ENCODE data around the gene LENG8. TPM values are rescaled to one million over a fixed set of nuclear protein-coding genes. Genes with fewer than 3 reads are reported as not detected.

The LENG8 gene
- total and polyA plus RNA-seq, 10 of the 15 experiments (the other 5 are each of a cell fraction or from before 2014, with no cell fraction given), result 2.3 to 145 (median 34.4) TPM

DNA sequence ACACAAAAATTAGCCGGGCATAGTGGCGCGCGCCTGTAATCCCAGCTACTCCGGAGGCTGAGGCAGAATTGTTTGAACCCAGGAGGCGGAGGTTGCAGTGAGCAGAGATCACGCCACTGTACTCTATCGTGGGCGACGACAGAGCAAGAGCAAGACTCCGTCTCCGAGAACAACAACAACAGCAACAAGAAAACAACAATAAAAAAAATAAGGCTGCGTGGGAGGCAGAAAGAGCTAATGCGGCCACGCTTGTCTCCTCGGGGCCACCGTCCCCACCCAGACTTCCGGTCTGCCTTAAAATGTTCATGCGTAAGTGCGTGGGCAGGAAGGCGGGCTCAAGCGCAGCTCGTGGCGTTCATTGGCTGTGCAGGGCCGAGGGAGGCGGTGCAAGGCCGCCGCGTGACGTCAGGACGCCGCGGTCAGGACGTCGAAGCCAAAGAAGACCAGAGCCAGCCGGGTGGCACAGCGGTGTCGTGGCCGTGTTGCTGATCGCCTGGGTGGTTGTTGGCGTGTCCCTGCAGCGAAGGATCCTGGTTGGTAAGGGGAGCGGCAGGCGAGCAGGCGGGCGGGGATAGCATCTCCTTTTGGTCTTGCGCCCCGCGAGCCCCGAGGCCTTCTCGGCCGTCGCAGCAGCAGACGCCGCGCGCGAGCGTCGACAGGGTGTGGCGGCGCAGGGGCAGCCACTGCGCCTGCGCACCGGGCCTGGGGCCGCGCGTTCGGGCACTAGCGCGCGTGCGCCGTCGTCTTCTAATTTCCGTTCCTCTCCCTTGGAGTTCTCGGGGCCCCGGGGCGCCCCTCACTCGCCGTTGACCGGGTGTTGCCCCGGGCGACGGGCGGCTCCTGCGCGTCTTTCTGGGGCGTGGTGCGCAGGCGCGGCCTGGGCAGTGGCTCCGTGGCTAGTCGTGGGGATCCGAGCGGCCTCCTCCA is at the start of gene LENG8 (continued):
- TF ChIP-seq, protein P1, sequence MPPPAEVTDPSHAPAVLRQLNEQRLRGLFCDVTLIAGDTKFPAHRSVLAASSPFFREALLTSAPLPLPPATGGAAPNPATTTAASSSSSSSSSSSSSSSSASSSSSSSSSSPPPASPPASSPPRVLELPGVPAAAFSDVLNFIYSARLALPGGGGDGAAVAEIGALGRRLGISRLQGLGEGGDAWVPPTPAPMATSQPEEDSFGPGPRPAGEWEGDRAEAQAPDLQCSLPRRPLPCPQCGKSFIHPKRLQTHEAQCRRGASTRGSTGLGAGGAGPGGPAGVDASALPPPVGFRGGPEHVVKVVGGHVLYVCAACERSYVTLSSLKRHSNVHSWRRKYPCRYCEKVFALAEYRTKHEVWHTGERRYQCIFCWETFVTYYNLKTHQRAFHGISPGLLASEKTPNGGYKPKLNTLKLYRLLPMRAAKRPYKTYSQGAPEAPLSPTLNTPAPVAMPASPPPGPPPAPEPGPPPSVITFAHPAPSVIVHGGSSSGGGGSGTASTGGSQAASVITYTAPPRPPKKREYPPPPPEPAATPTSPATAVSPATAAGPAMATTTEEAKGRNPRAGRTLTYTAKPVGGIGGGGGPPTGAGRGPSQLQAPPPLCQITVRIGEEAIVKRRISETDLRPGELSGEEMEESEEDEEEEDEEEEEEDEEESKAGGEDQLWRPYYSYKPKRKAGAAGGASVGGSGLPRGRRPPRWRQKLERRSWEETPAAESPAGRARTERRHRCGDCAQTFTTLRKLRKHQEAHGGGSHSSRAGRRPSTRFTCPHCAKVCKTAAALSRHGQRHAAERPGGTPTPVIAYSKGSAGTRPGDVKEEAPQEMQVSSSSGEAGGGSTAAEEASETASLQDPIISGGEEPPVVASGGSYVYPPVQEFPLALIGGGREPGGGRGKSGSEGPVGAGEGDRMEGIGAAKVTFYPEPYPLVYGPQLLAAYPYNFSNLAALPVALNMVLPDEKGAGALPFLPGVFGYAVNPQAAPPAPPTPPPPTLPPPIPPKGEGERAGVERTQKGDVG (CRISPR knock-in tag; IDR thresholded peaks at IDR 0.05), result 0 out of 2 replicates have a peak, but pooled peaks have one; percentile 39
- TF ChIP-seq GABPA (IDR thresholded peaks at IDR 0.05; ENCODE audit: low read depth) (peak; percentile 61; the same call in 1 of the 2 replicates), ZNF24 (IDR thresholded peaks at IDR 0.05) (no peak), RBBP5 (conservative IDR thresholded peaks at IDR 0.05) (no peak), IRF4 (IDR thresholded peaks at IDR 0.05; ENCODE audit: low read depth, low read length) (no peak), CREB1 (IDR thresholded peaks at IDR 0.05; ENCODE audit: low read depth) (peak; percentile 96), YBX1 (IDR thresholded peaks at IDR 0.05) (no peak)
- TF ChIP-seq, protein P2, sequence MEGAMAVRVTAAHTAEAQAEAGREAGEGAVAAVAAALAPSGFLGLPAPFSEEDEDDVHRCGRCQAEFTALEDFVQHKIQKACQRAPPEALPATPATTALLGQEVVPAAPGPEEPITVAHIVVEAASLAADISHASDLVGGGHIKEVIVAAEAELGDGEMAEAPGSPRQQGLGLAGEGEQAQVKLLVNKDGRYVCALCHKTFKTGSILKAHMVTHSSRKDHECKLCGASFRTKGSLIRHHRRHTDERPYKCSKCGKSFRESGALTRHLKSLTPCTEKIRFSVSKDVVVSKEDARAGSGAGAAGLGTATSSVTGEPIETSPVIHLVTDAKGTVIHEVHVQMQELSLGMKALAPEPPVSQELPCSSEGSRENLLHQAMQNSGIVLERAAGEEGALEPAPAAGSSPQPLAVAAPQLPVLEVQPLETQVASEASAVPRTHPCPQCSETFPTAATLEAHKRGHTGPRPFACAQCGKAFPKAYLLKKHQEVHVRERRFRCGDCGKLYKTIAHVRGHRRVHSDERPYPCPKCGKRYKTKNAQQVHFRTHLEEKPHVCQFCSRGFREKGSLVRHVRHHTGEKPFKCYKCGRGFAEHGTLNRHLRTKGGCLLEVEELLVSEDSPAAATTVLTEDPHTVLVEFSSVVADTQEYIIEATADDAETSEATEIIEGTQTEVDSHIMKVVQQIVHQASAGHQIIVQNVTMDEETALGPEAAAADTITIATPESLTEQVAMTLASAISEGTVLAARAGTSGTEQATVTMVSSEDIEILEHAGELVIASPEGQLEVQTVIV (IDR thresholded peaks at IDR 0.05; ENCODE audit: borderline replicate concordance, partially characterized antibody), result peak; percentile 63
- TF ChIP-seq, protein P3, sequence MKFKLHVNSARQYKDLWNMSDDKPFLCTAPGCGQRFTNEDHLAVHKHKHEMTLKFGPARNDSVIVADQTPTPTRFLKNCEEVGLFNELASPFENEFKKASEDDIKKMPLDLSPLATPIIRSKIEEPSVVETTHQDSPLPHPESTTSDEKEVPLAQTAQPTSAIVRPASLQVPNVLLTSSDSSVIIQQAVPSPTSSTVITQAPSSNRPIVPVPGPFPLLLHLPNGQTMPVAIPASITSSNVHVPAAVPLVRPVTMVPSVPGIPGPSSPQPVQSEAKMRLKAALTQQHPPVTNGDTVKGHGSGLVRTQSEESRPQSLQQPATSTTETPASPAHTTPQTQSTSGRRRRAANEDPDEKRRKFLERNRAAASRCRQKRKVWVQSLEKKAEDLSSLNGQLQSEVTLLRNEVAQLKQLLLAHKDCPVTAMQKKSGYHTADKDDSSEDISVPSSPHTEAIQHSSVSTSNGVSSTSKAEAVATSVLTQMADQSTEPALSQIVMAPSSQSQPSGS (IDR thresholded peaks at IDR 0.05; ENCODE audit: low read length), result no peak
- TF ChIP-seq, protein P4, sequence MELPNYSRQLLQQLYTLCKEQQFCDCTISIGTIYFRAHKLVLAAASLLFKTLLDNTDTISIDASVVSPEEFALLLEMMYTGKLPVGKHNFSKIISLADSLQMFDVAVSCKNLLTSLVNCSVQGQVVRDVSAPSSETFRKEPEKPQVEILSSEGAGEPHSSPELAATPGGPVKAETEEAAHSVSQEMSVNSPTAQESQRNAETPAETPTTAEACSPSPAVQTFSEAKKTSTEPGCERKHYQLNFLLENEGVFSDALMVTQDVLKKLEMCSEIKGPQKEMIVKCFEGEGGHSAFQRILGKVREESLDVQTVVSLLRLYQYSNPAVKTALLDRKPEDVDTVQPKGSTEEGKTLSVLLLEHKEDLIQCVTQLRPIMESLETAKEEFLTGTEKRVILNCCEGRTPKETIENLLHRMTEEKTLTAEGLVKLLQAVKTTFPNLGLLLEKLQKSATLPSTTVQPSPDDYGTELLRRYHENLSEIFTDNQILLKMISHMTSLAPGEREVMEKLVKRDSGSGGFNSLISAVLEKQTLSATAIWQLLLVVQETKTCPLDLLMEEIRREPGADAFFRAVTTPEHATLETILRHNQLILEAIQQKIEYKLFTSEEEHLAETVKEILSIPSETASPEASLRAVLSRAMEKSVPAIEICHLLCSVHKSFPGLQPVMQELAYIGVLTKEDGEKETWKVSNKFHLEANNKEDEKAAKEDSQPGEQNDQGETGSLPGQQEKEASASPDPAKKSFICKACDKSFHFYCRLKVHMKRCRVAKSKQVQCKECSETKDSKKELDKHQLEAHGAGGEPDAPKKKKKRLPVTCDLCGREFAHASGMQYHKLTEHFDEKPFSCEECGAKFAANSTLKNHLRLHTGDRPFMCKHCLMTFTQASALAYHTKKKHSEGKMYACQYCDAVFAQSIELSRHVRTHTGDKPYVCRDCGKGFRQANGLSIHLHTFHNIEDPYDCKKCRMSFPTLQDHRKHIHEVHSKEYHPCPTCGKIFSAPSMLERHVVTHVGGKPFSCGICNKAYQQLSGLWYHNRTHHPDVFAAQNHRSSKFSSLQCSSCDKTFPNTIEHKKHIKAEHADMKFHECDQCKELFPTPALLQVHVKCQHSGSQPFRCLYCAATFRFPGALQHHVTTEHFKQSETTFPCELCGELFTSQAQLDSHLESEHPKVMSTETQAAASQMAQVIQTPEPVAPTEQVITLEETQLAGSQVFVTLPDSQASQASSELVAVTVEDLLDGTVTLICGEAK (IDR thresholded peaks at IDR 0.05; ENCODE audit: borderline replicate concordance), result peak; percentile 58; the same call in 1 of the 2 replicates
- TF ChIP-seq, protein P5, sequence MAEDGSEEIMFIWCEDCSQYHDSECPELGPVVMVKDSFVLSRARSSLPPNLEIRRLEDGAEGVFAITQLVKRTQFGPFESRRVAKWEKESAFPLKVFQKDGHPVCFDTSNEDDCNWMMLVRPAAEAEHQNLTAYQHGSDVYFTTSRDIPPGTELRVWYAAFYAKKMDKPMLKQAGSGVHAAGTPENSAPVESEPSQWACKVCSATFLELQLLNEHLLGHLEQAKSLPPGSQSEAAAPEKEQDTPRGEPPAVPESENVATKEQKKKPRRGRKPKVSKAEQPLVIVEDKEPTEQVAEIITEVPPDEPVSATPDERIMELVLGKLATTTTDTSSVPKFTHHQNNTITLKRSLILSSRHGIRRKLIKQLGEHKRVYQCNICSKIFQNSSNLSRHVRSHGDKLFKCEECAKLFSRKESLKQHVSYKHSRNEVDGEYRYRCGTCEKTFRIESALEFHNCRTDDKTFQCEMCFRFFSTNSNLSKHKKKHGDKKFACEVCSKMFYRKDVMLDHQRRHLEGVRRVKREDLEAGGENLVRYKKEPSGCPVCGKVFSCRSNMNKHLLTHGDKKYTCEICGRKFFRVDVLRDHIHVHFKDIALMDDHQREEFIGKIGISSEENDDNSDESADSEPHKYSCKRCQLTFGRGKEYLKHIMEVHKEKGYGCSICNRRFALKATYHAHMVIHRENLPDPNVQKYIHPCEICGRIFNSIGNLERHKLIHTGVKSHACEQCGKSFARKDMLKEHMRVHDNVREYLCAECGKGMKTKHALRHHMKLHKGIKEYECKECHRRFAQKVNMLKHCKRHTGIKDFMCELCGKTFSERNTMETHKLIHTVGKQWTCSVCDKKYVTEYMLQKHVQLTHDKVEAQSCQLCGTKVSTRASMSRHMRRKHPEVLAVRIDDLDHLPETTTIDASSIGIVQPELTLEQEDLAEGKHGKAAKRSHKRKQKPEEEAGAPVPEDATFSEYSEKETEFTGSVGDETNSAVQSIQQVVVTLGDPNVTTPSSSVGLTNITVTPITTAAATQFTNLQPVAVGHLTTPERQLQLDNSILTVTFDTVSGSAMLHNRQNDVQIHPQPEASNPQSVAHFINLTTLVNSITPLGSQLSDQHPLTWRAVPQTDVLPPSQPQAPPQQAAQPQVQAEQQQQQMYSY (CRISPR knock-in tag; IDR thresholded peaks at IDR 0.05), result no peak

Data from GM12878 (cell line).